Calu3 (cell line): ENCODE measurements around the gene MUL1. TPM values are rescaled to one million over a fixed set of nuclear protein-coding genes. Genes with fewer than 3 reads are reported as not detected.

Source experiments
- BruUV-seq: library from RNA; stranded (reverse); fragments of 400-500 nt; replicated peaks from 2 replicates; lab custom pipeline; 2021; lab: Mats Ljungman, UMichigan
- CTCF ChIA-PET: fragments of 300-600 bp; sonication (Branson Sonifier 250); formaldehyde crosslinking; loops from one replicate; lab custom pipeline; 2022; ENCODE audit warnings: antibody characterized with exemption; lab: Charles Lee
- DNase-seq: peaks from one replicate; pipeline ENCODE4 v3.0.0; 2022
- H3K27ac Mint-ChIP-seq: one replicate; pipeline ENCODE4 v1.8.0; 2022; ENCODE audit warnings: mixed read lengths; ENCODE audit not compliant: unreplicated experiment
- H3K27me3 Mint-ChIP-seq: one replicate; pipeline ENCODE4 v1.8.0; 2022; ENCODE audit warnings: mixed read lengths; ENCODE audit not compliant: unreplicated experiment
- H3K36me3 Mint-ChIP-seq: one replicate; pipeline ENCODE4 v1.8.0; 2022; ENCODE audit warnings: mild to moderate bottlenecking, moderate library complexity, mixed read lengths; ENCODE audit not compliant: insufficient read depth, unreplicated experiment
- H3K4me1 Mint-ChIP-seq: one replicate; pipeline ENCODE4 v1.8.0; 2022; ENCODE audit warnings: mild to moderate bottlenecking, low read depth, mixed read lengths; ENCODE audit not compliant: unreplicated experiment
- H3K4me3 Mint-ChIP-seq: one replicate; pipeline ENCODE4 v1.8.0; 2022; ENCODE audit warnings: mild to moderate bottlenecking, low read depth, moderate library complexity, mixed read lengths; ENCODE audit not compliant: unreplicated experiment
- H3K9me3 Mint-ChIP-seq: one replicate; pipeline ENCODE4 v1.8.0; 2022; ENCODE audit warnings: low read depth, mixed read lengths; ENCODE audit not compliant: unreplicated experiment
- CTCF ChIP-seq: fragments of 200-600 bp; IDR thresholded peaks from one replicate; pipeline ENCODE4 v1.8.0; 2022; ENCODE audit warnings: antibody characterized with exemption; ENCODE audit not compliant: unreplicated experiment
- intact Hi-C: fragments of 100-400 bp; cut with micrococcal nuclease; formaldehyde crosslinking; loops from one replicate; pipeline ENCODE4 v1.10.0; 2022; ENCODE audit not compliant: unreplicated experiment
- total RNA-seq: library from RNA; stranded (reverse); gene quantifications from 2 replicates; pipeline ENCODE4 v1.2.3, GENCODE V29; 2022

Gene MUL1
- total RNA-seq, 1 experiment from 2014 or later, result 21.9 TPM

- no peak for TF ChIP-seq CTCF
- peaks cover 13% of the 10 kb centered on the region for H3K27me3 Mint-ChIP-seq
- no peak overlapping the region for H3K27ac Mint-ChIP-seq
- peaks cover under 1% of the 10 kb centered on the region for H3K36me3 Mint-ChIP-seq
- no peak for DNase-seq
- intact Hi-C loops, result loop anchor here (1.0 kb wide), 1 partner anchor 25 kb away; no protein-coding TSS in a partner anchor
- H3K9me3 Mint-ChIP-seq, result no peaks in the 10 kb centered on the region
- H3K4me3 Mint-ChIP-seq, result no peak overlapping the region
- peaks cover 35% of the 10 kb centered on the region for H3K4me1 Mint-ChIP-seq
- no TSS peak for BruUV-seq
- CTCF ChIA-PET, result interaction anchor here (1.0 kb wide), 2 partner anchors 24 to 25 kb away, joined by 3 read pairs; no protein-coding TSS in a partner anchor
Measured at GRCh38 chr1:20469406-20470076, 38.4 kb downstream of the MUL1 start.

- TF ChIP-seq CTCF, result no peak
- no peak for DNase-seq
- Mint-ChIP-seq H3K27me3 (peaks cover 13% of the 10 kb centered on the region), H3K4me1 (peaks cover 16% of the 10 kb centered on the region), H3K27ac (no peak overlapping the region), H3K4me3 (no peak overlapping the region), H3K36me3 (no peaks in the 10 kb centered on the region), H3K9me3 (no peaks in the 10 kb centered on the region)
- CTCF ChIA-PET, result interaction anchor here (0.7 kb wide), 1 partner anchor 19 kb away, joined by 3 read pairs; no protein-coding TSS in a partner anchor
- BruUV-seq, result no TSS peak
- intact Hi-C loops, result no loop called here
Measured at GRCh38 chr1:20466273-20466672, 41.7 kb downstream of the MUL1 start.

GRCh38 chr1:20465187-20465586 is 42.8 kb downstream of the MUL1 start:
- no peak for TF ChIP-seq CTCF
- no peak overlapping the region for H3K27ac Mint-ChIP-seq
- no TSS peak for BruUV-seq
- no peaks in the 10 kb centered on the region for H3K36me3 Mint-ChIP-seq
- peaks cover 21% of the 10 kb centered on the region for H3K27me3 Mint-ChIP-seq
- CTCF ChIA-PET, result interaction anchor here (1.1 kb wide), 1 partner anchor 25 kb away, joined by 3 read pairs; no protein-coding TSS in a partner anchor
- peaks cover 10% of the 10 kb centered on the region for H3K4me1 Mint-ChIP-seq
- no peaks in the 10 kb centered on the region for H3K9me3 Mint-ChIP-seq
- DNase-seq, result no peak
- H3K4me3 Mint-ChIP-seq, result no peak overlapping the region
- intact Hi-C loops, result no loop called here

- no peak for DNase-seq
- peaks cover 3% of the 10 kb centered on the region for H3K9me3 Mint-ChIP-seq
- BruUV-seq, result no TSS peak
- intact Hi-C loops, result no loop called here
- no peaks in the 10 kb centered on the region for H3K4me1 Mint-ChIP-seq
- no peak overlapping the region for H3K4me3 Mint-ChIP-seq
- CTCF ChIA-PET, result interaction anchor here (0.6 kb wide), 1 partner anchor 101 kb away, joined by 3 read pairs; no protein-coding TSS in a partner anchor
- H3K36me3 Mint-ChIP-seq, result no peaks in the 10 kb centered on the region
- no peak overlapping the region for H3K27ac Mint-ChIP-seq
- no peak for TF ChIP-seq CTCF
- H3K27me3 Mint-ChIP-seq, result peaks cover 38% of the 10 kb centered on the region
Measured at GRCh38 chr1:20463502-20463901, 44.4 kb downstream of the MUL1 start.
